HEK293T (cell line): Measurements from ENCODE around the gene LRRC8C.

ENCODE experiments used
- FOXA1 ChIP-seq: fragments of 450-650 bp; IDR thresholded peaks from 2 replicates; pipeline ENCODE4 v1.6.1; 2016; ENCODE audit warnings: mild to moderate bottlenecking
- FOXM1 ChIP-seq: fragments of 450-650 bp; IDR thresholded peaks from 2 replicates; pipeline ENCODE4 v1.6.1; 2017; ENCODE audit warnings: mild to moderate bottlenecking, borderline replicate concordance
- HDGF ChIP-seq: fragments of 450-650 bp; IDR thresholded peaks from 2 replicates; pipeline ENCODE4 v1.6.1; 2017; ENCODE audit warnings: antibody characterized with exemption, borderline replicate concordance
- L3MBTL2 ChIP-seq: fragments of 450-650 bp; conservative IDR thresholded peaks from 2 replicates; pipeline ENCODE4 v1.6.1; 2016; ENCODE audit warnings: mild to moderate bottlenecking
- NFRKB ChIP-seq: fragments of 450-650 bp; IDR thresholded peaks from 2 replicates; pipeline ENCODE4 v1.6.1; 2016; ENCODE audit warnings: mild to moderate bottlenecking, moderate library complexity
- SP1 ChIP-seq: fragments of 450-650 bp; IDR thresholded peaks from 2 replicates; pipeline ENCODE4 v1.6.1; 2017
- SUZ12 ChIP-seq: fragments of 450-650 bp; IDR thresholded peaks from 2 replicates; pipeline ENCODE4 v1.6.1; 2016; ENCODE audit warnings: mild to moderate bottlenecking
- ZNF384 ChIP-seq: fragments of 450-650 bp; IDR thresholded peaks from 2 replicates; pipeline ENCODE4 v1.6.1; 2016

DNA sequence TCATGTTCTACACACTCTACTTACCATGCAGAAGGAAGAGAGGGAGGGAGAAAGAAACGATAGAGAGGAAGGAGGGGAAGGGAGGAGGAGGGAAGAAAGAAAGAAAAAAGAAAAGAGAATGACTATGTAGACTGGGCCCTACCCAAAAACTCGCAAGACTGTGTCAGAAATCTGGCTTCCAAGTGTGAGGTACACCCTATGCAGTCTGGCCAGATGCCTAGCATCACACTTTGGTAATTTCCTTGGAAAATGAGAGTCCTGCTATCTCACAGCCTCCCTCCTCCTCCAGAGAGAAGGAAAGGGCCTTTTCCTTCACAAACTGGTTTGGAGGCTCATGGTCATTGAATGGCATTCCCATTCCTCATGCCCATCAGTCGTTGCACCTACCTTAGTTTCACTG, 101.5 kb downstream of the LRRC8C start:
- no peak for TF ChIP-seq SP1
- no peak for TF ChIP-seq NFRKB
- no peak for TF ChIP-seq HDGF
- no peak for TF ChIP-seq FOXA1
- TF ChIP-seq SUZ12: no peak
- no peak for TF ChIP-seq FOXM1
- TF ChIP-seq ZNF384: no peak
- no peak for TF ChIP-seq L3MBTL2
